Uterus (tissue), 4 donors: ENCODE measurements around the gene RALGPS1. TPM values are rescaled to one million over a fixed set of nuclear protein-coding genes. Genes with fewer than 3 reads are reported as not detected.

Experiments used
- DNase-seq, 2 donors: peaks; one replicate each; pipeline ENCODE4 v3.0.0-alpha.2; 2019 to 2020
- H3K27ac ChIP-seq, 2 donors: fragments of 200-600 bp; sonication (generic); 1 replicate in 1 of 2; 2 replicates in 1 of 2; pipeline ENCODE4 v1.5.1; 2016 to 2018
- H3K27me3 ChIP-seq, 2 donors: fragments of 200-600 bp; sonication (generic); one replicate each; pipeline ENCODE4 v1.5.1; 2018 to 2019; ENCODE audit warnings: control low read depth in 1 of 2
- H3K36me3 ChIP-seq, 2 donors: fragments of 200-600 bp; sonication (generic); one replicate each; pipeline ENCODE4 v1.5.1; 2019; ENCODE audit warnings: control low read depth in 1 of 2
- H3K4me1 ChIP-seq, 2 donors: fragments of 200-600 bp; sonication (generic); one replicate each; pipeline ENCODE4 v1.5.1; 2018 to 2019; ENCODE audit warnings: control low read depth in 1 of 2
- H3K4me3 ChIP-seq, 2 donors: fragments of 200-600 bp; sonication (generic); 1 replicate in 1 of 2; 2 replicates in 1 of 2; pipeline ENCODE4 v1.5.1; 2018 to 2019; ENCODE audit warnings: mild to moderate bottlenecking in 1 of 2
- H3K9me3 ChIP-seq, 2 donors: fragments of 200-600 bp; sonication (generic); one replicate each; pipeline ENCODE4 v1.5.1; 2019; ENCODE audit warnings: control low read depth in 1 of 2
- CTCF ChIP-seq, 4 experiments: fragments of 200-600 bp in 2 of 4; fragments of 450-650 bp in 2 of 4; sonication (generic) in 2 of 4; IDR thresholded peaks; one replicate each; pipeline ENCODE4 v1.5.1; 2016 to 2019; ENCODE audit warnings: antibody characterized with exemption in 4 of 4, mild to moderate bottlenecking in 2 of 4, moderate library complexity in 1 of 4
- POLR2A ChIP-seq, 2 donors: fragments of 450-650 bp; IDR thresholded peaks; one replicate each; pipeline ENCODE4 v1.6.1; 2016; ENCODE audit warnings: antibody characterized with exemption in 2 of 2, mild to moderate bottlenecking in 1 of 2, moderate library complexity in 1 of 2
- intact Hi-C: fragments of 100-400 bp; cut with DNase I; formaldehyde crosslinking; loops from one replicate; pipeline ENCODE4 v1.15.1; 2023; ENCODE audit warnings: low total_unique reads
- total RNA-seq, 4 donors: library from RNA; depleted of rRNA in 3 of 4; stranded (reverse); fragments of >200 nt in 3 of 4; gene quantifications; one replicate each; pipeline versions ENCODE4 v1.1.0 to v1.2.4, GENCODE V29; 2014 to 2023
- donor health status: DM: yes; HTN: yes; CAD: no.

RALGPS1 gene
- total RNA-seq, 4 donors from 2014 or later, result 8.5 to 16.7 (median 14.5) TPM

- Histone ChIP-seq H3K4me3 (no peak overlapping the region), H3K36me3 (no peaks in the 10 kb centered on the region), H3K4me1 (peaks cover 0 to 7% of the 10 kb centered on the region in 2 donors), H3K27me3 (no peaks in the 10 kb centered on the region), H3K9me3 (no peaks in the 10 kb centered on the region), H3K27ac (no peak overlapping the region)
- intact Hi-C loops, result no loop called here
- DNase-seq, result no peak
- no peak for TF ChIP-seq POLR2A (IDR thresholded peaks at IDR 0.05)
- TF ChIP-seq CTCF (IDR thresholded peaks at IDR 0.05), result no peak
Observed at GRCh38 chr9:127222388-127223095, 308.0 kb downstream of the RALGPS1 start.

GRCh38 chr9:127223266-127223665 lies 308.7 kb downstream of the RALGPS1 start:
- intact Hi-C loops, result no loop called here
- Histone ChIP-seq H3K9me3 (no peaks in the 10 kb centered on the region), H3K4me3 (no peak overlapping the region), H3K36me3 (no peaks in the 10 kb centered on the region), H3K4me1 (peaks cover 0 to 7% of the 10 kb centered on the region in 2 donors), H3K27me3 (no peaks in the 10 kb centered on the region), H3K27ac (peak overlapping the region in 1 of 2 donors; percentile 95)
- TF ChIP-seq CTCF (IDR thresholded peaks at IDR 0.05) (no peak), POLR2A (IDR thresholded peaks at IDR 0.05) (no peak)
- no peak for DNase-seq

GRCh38 chr9:127223810-127224177 lies 309.2 kb downstream of the RALGPS1 start:
- Histone ChIP-seq H3K4me1 (peaks cover 0 to 7% of the 10 kb centered on the region in 2 donors), H3K27me3 (no peaks in the 10 kb centered on the region), H3K4me3 (peak overlapping the region; percentile 40 to 77), H3K27ac (peak overlapping the region; percentile 60 to 95), H3K9me3 (no peaks in the 10 kb centered on the region), H3K36me3 (no peaks in the 10 kb centered on the region)
- TF ChIP-seq POLR2A (IDR thresholded peaks at IDR 0.05) (no peak), CTCF (IDR thresholded peaks at IDR 0.05) (no peak)
- peak in 1 of 2 donors; percentile 34 for DNase-seq
- intact Hi-C loops, result no loop called here

GRCh38 chr9:127224178-127224882 lies 309.7 kb downstream of the RALGPS1 start:
- peaks cover 0 to 7% of the 10 kb centered on the region in 2 donors for H3K4me1 ChIP-seq
- peak; percentile 96 to 97 for DNase-seq
- intact Hi-C loops, result no loop called here

More at GRCh38 chr9:127224178-127224882, 309.7 kb downstream of the RALGPS1 start:
- H3K27ac ChIP-seq, result peak overlapping the region; percentile 60 to 95
- H3K4me3 ChIP-seq, result peak overlapping the region; percentile 40 to 77
- H3K27me3 ChIP-seq, result no peaks in the 10 kb centered on the region
- H3K9me3 ChIP-seq, result no peaks in the 10 kb centered on the region
- H3K36me3 ChIP-seq, result no peaks in the 10 kb centered on the region
- TF ChIP-seq CTCF (IDR thresholded peaks at IDR 0.05) (peak in 1 of 4 experiments; percentile 34), POLR2A (IDR thresholded peaks at IDR 0.05) (peak; percentile 25 to 62)
